ENCODE results near the gene SEPTIN10.

SEPTIN10 gene

GRCh38 chr2:109507828-109508227 is 105.9 kb downstream of the SEPTIN10 start:
- no peak for TF ChIP-seq CTCF (IDR thresholded peaks at IDR 0.05)

GRCh38 chr2:109507217-109507616 is 106.5 kb downstream of the SEPTIN10 start:
- no peak for TF ChIP-seq CTCF (IDR thresholded peaks at IDR 0.05)

- TF ChIP-seq CTCF (IDR thresholded peaks at IDR 0.05) = no peak
These were observed 110.6 kb downstream of the SEPTIN10 start for GRCh38 chr2:109503191-109503590.

GRCh38 chr2:109501461-109501860 is 112.3 kb downstream of the SEPTIN10 start:
- TF ChIP-seq CTCF (IDR thresholded peaks at IDR 0.05) = no peak

- TF ChIP-seq CTCF (IDR thresholded peaks at IDR 0.05) = no peak
These were observed 112.9 kb downstream of the SEPTIN10 start for GRCh38 chr2:109500910-109501309.

- no peak for TF ChIP-seq CTCF (IDR thresholded peaks at IDR 0.05)
These were observed 114.2 kb downstream of the SEPTIN10 start for GRCh38 chr2:109499566-109499965.

- no peak for TF ChIP-seq CTCF (IDR thresholded peaks at IDR 0.05)
These were observed 114.9 kb downstream of the SEPTIN10 start for GRCh38 chr2:109498906-109499305.

Measured in LNCAP (cell line).